ENCODE data around the gene MED25.

MED25 gene

GRCh38 chr19:49817964-49818648 lies at the start of gene MED25:
Gene MED25, plus strand, starts transcription at chr19:49818289. Its CDS starts 53 bp downstream, at chr19:49818342.
- peak; percentile 86 for DNase-seq

GRCh38 chr19:49770529-49770928 lies 47.6 kb upstream of the MED25 start:
- DNase-seq = no peak

- DNase-seq = no peak
Observed at GRCh38 chr19:49771674-49772139, 46.4 kb upstream of the MED25 start.

GRCh38 chr19:49772850-49773432 lies 45.1 kb upstream of the MED25 start:
- no peak for DNase-seq

GRCh38 chr19:49773663-49774350 lies 44.3 kb upstream of the MED25 start:
- no peak for DNase-seq

- DNase-seq = no peak
Observed at GRCh38 chr19:49774969-49775368, 43.1 kb upstream of the MED25 start.

- no peak for DNase-seq
Observed at GRCh38 chr19:49775742-49776370, 42.2 kb upstream of the MED25 start.

- DNase-seq = no peak
Observed at GRCh38 chr19:49776371-49776764, 41.7 kb upstream of the MED25 start.

- no peak for DNase-seq
Observed at GRCh38 chr19:49779731-49780555, 38.1 kb upstream of the MED25 start.

- no peak for DNase-seq
Observed at GRCh38 chr19:49780861-49781260, 37.2 kb upstream of the MED25 start.

GRCh38 chr19:49781394-49781793 lies 36.7 kb upstream of the MED25 start:
- DNase-seq = no peak

- DNase-seq = no peak
Observed at GRCh38 chr19:49782515-49782914, 35.6 kb upstream of the MED25 start.

- DNase-seq = no peak
Observed at GRCh38 chr19:49786376-49786820, 31.7 kb upstream of the MED25 start.

- DNase-seq = no peak
Observed at GRCh38 chr19:49787746-49788145, 30.3 kb upstream of the MED25 start.

GRCh38 chr19:49788857-49789256 lies 29.2 kb upstream of the MED25 start:
- no peak for DNase-seq

- DNase-seq = no peak
Observed at GRCh38 chr19:49790866-49791265, 27.2 kb upstream of the MED25 start.

GRCh38 chr19:49791776-49792445 lies 26.2 kb upstream of the MED25 start:
- DNase-seq = no peak

GRCh38 chr19:49792829-49793560 lies 25.1 kb upstream of the MED25 start:
- no peak for DNase-seq

GRCh38 chr19:49793561-49793840 lies 24.6 kb upstream of the MED25 start:
- no peak for DNase-seq

GRCh38 chr19:49795615-49796014 lies 22.5 kb upstream of the MED25 start:
- no peak for DNase-seq

GRCh38 chr19:49798574-49798973 lies 19.5 kb upstream of the MED25 start:
- DNase-seq = no peak

All from activated naive CD4-positive, alpha-beta T cell treated with anti-CD3 and anti-CD28 coated beads, Interleukin-2, amount 50 U/mL, for 16 hours (primary cell).